ENCODE results near the gene DIS3.
"Not testable (repeated sequence)": the region's sequence is repeated elsewhere in the genome, so short reads cannot be mapped to it uniquely, and the experiment has no call there.

Gene DIS3

GRCh38 chr13:72781451-72782439 is at the start of gene DIS3, which contains the start of gene PIBF1:
Gene DIS3 (minus strand): TSS chr13:72781900. CDS start chr13:72781832, 68 bp downstream.
Gene PIBF1 (plus strand): TSS chr13:72782133. CDS start chr13:72783470, 1,337 bp downstream.
- no peak for TF ChIP-seq CTCF (IDR thresholded peaks at IDR 0.05; ENCODE audit: insufficient read depth, missing control alignments)
- FAIRE-seq, result peak; percentile 87
- peak; percentile 65 for DNase-seq (ENCODE audit: insufficient read length, low spot score)

- DNase-seq (ENCODE audit: insufficient read length, low spot score) (no peak), FAIRE-seq (no peak)
- no peak for TF ChIP-seq CTCF (IDR thresholded peaks at IDR 0.05; ENCODE audit: insufficient read depth, missing control alignments)
These were observed 42.0 kb upstream of the DIS3 start for GRCh38 chr13:72823724-72824123.

- TF ChIP-seq CTCF (IDR thresholded peaks at IDR 0.05; ENCODE audit: insufficient read depth, missing control alignments), result no peak
- DNase-seq (ENCODE audit: insufficient read length, low spot score) (no peak), FAIRE-seq (no peak)
These were observed 41.4 kb upstream of the DIS3 start for GRCh38 chr13:72823081-72823480.

GRCh38 chr13:72820898-72821279 is 39.2 kb upstream of the DIS3 start:
- FAIRE-seq (no peak), DNase-seq (ENCODE audit: insufficient read length, low spot score) (no peak)
- TF ChIP-seq CTCF (IDR thresholded peaks at IDR 0.05; ENCODE audit: insufficient read depth, missing control alignments), result no peak

- DNase-seq (ENCODE audit: insufficient read length, low spot score) (no peak), FAIRE-seq (peak; percentile 74)
- no peak for TF ChIP-seq CTCF (IDR thresholded peaks at IDR 0.05; ENCODE audit: insufficient read depth, missing control alignments)
These were observed 38.6 kb upstream of the DIS3 start for GRCh38 chr13:72820156-72820897.

GRCh38 chr13:72808917-72809500 is 27.3 kb upstream of the DIS3 start:
- FAIRE-seq (no peak), DNase-seq (ENCODE audit: insufficient read length, low spot score) (no peak)
- TF ChIP-seq CTCF (IDR thresholded peaks at IDR 0.05; ENCODE audit: insufficient read depth, missing control alignments), result peak; percentile 35

GRCh38 chr13:72806514-72806913 is 24.8 kb upstream of the DIS3 start:
- not testable (repeated sequence) for FAIRE-seq; DNase-seq (ENCODE audit: insufficient read length, low spot score)

All from D721Med (cell line).